Esophagus squamous epithelium (tissue), 4 donors: ENCODE measurements around the gene STX1A.

Experiments used
- CTCF ChIP-seq, 6 experiments: fragments of 450-650 bp in 4 of 6; fragments of 200-600 bp in 2 of 6; sonication (generic) in 2 of 6; IDR thresholded peaks; one replicate each; pipeline ENCODE4 v1.5.1; 2016 to 2019; ENCODE audit warnings: antibody characterized with exemption in 6 of 6, mild to moderate bottlenecking in 4 of 6, moderate library complexity in 4 of 6
- POLR2A ChIP-seq, 4 donors: fragments of 450-650 bp; IDR thresholded peaks; one replicate each; pipeline ENCODE4 v1.6.1; 2017; ENCODE audit warnings: antibody characterized with exemption in 4 of 4, mild to moderate bottlenecking in 4 of 4, moderate library complexity in 3 of 4

DNA sequence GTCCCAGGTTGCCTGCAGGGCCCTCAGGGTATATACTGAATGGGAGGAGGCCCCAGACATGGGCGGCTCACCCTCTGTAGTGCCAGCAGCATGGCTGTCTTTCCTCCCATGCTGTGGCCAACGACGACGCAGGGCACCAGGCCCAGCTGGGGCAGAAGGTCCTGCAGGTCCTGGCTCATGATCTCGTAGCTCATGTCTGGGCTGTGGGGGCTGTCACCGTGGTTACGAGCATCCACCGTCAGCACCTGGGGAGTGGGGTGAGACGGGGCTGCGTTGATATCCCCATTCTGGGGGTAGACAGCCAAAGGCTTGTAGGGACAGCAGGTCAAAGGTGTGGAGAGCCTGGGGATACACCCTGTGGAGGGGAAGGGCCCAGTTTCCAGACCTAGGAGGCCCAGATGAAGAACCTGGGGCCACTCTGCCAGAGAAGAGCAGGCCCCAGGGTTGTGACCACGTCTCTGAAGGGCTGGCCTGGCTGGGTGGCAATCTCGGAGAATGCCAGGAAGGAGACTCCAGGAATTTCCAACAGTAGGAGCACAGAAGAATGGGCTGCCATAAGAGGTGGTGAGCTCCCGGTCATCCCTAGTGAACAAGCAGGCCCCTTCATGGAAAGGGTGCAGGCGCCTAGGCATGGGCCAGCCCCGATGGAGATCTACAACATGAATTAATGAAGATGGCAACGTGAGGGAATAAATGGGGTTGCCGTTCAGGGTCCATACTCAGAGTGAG lies 18.2 kb upstream of the STX1A start:
- TF ChIP-seq CTCF (IDR thresholded peaks at IDR 0.05) (no peak), POLR2A (IDR thresholded peaks at IDR 0.05) (no peak)
